ENCODE data around the gene OGA.

Gene OGA
- 403 to 661 (median 511) reads per million in 4 experiments for total RNA-seq

GRCh38 chr10:101818119-101818871 is at the start of gene OGA:
Gene OGA, minus strand, starts transcription at chr10:101818444. Its CDS starts 422 bp downstream, at chr10:101818022.
- DNase-seq = peak; percentile 100

DNA sequence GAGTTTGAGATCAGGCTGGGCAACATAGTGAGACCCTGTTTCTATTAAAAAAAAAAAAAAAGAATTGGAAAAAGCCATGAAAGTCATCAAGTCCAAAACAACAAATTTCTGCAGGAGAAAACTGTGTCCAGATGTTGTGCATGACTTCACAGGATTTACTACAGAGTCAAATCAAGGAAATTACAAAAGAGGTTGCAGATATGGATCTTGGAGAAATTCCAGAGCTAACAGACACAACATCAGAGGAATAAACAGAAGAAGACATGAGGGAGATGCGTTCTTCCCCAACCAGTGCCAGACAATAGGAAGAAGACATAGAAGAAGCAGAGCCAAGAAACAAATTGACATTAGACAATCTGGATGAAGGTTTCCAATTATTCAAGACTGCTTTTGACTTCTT is 49.7 kb upstream of the OGA start:
- DNase-seq = no peak

- no peak for DNase-seq
Measured at GRCh38 chr10:101859530-101859929, 41.3 kb upstream of the OGA start.

- DNase-seq = no peak
Measured at GRCh38 chr10:101858723-101859500, 40.7 kb upstream of the OGA start.

- DNase-seq = no peak
Measured at GRCh38 chr10:101857802-101858476, 39.7 kb upstream of the OGA start.

- DNase-seq = no peak
Measured at GRCh38 chr10:101856626-101857025, 38.4 kb upstream of the OGA start.

DNA sequence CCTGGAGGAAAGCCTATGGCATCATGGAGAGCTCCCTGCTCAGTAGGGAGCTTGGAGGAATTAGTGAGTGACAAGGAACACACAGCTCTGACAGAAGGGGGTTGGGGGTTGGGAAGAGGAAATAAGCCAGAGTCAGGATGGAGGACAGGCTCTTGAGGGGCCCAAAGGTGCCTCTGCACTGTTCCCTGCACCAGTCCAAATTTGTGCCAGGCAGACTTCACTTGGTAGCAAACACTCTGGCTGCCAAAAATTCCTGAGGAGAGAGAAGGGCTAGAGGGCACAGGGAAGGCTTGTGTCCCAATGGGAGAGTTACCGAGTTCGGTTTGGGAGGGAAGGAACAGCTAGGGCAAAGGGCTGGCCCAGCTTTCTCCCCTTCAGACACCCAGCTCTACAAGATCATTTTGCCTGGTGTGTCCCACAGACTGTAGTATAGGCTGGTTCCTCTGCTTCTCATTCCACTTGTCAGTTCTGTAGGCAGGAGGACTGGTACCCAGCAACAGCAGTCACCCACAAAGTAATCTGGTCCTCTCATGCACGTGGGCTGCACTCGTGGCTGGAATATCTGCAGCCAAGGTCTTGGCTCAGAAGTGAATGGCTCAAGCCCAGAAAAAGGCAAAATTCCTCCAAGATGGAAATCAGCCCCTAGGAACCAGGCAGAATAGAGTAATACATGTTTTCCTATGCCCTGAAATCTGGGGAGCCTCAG is 33.3 kb upstream of the OGA start:
- no peak for DNase-seq

DNA sequence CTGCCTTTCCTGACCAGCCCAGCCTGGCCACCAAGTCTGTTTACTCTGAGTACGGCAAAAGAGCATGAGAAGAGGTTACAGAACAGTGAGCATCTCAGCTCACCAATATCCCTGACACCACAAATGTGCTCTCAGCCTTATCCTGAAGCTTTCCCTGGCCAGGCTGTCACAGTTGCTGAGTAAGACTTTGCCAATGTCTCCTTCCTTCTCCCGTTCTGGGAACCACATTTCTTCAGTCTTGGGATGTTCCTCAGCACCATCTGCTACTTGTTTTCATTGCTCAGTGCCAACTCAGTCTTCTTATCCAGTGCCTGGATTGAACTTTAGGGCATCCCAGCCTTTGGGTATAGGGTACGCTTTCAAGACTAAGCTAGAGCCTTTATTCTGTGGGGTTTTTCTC is 32.5 kb upstream of the OGA start:
- no peak for DNase-seq

DNA sequence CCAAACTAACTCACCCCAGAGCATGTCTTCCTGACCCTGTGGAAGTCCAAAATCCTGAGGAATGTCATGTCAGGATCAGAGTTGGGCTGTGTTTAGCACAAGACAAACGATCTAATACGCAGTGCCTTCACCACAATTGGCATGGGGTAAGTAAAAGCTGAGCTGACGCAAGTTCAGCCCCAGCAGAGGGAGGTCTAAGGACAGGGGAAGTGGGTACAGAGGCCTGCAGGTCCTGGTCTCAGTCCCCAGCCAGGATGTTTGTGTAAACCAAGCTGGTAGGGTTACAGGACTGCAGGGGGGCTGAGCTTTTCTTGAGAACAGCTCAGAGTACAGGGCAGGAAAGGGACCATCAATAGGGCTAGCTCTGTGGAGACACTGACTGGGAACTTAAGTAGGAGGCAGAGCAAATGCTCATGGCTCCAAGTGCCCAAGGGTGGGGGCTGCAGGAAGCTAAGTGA is 30.7 kb upstream of the OGA start:
- no peak for DNase-seq

DNA sequence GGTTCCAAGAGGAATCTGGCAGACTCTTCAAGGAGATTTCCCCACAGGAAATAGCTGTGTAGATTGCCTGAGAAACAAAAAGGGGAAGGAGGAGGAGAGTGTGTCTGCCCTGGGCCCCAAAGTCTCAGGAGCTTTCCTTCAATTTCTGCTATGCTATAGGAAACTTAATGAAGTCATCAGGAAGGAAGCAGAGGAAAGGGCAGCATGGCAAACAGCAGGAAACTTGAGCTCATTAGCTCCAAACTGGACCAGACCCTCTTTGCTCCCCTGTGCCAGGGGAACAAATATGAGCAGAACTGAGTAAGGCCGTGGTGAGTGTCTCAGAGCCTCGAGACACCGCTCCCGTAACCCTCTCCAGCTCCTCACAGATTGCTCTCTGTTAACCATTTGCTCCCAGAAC is 30.2 kb upstream of the OGA start:
- DNase-seq = no peak

DNA sequence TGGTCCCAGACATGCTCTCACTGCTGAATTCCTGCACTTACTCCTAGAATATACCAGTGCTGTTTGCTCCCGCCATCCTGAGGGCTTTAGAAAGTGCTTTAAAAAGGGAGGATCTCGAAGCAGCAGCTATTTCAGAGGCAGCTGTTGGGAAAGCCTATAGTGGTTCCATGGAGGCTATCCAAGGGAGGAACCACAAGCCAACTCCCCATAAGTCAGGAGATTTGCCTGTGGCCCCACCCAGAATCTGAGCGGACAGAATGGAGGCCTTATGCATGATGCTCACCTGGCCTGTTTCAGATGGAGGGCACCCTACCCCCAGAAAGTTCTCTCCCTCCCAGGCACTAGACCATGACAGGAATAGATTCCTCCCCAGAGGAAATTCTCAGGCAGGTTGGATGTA is 27.6 kb upstream of the OGA start:
- no peak for DNase-seq

DNA sequence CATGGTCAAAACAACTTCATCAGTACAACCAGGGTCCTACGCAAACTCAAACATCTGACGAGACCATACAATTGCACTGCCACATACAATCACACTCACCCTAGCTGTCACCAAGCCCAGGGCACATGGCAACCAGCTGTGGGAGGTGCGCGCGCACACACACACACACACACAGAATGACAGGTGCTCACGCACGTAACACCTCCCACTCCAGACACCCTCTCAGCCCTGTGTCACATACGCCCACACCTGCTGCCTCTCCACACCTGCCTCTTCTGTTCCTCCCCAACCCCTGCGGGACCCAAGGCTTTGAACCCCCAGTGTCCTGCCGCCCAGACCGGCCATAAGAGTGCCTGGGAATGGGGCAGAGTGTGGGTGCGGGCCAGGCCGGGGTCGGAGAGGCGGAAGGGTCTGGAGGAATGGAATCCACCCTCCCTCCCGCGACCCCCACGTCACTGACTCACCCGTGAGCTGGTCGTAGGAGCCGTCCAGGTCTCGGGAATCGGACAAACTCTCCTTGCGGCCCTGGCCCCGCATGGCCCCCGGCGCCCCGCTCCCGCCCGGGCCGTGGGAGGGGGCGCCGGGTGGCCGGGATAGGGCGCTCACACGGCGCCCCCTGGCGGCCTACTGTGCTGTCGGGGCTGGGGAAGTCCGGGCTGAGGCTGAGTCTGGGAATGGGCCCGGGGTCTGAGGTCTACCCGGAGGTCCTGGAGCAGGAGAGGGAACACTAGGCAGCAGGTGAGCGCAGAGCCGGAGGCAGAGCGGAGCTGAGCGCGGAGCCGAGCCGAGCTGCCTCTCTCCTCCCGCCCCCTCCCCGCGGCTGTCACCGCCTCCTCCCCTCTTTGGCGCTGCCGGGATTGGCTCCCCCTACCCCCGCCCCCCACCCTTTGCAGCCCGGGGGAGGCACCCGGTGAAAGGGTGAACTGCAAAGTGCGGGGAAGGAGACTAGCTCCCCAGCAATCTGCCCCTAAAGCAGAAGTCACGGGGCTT is 25.1 kb upstream of the OGA start, which contains the start of gene KCNIP2:
TSS of gene KCNIP2 (minus strand) at position 769 of the 990 bp plus-strand sequence. CDS start at position 537, 232 bp downstream.
- peak; percentile 63 for DNase-seq

DNA sequence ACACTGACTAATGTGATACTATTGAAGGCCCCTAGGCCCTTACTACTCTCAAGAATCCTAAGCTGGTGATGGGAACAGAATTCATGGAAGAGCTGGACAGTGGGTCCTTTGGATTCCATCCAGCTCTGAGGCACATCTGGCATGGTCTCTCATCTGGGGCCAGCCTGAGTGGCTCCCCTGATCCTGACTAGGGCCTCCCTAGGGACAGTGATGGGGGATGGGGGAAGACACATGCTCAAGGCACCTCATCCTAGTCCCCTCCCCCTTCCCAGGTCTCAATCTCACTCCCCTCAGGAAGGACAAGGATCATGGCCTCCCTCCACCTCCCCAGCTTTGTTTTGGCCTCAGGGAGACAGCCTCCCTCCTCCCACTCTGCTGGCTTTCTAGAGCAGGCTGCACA is 23.6 kb upstream of the OGA start:
- DNase-seq = no peak

GRCh38 chr10:101840741-101841453 is 22.7 kb upstream of the OGA start:
- DNase-seq = peak; percentile 48

DNA sequence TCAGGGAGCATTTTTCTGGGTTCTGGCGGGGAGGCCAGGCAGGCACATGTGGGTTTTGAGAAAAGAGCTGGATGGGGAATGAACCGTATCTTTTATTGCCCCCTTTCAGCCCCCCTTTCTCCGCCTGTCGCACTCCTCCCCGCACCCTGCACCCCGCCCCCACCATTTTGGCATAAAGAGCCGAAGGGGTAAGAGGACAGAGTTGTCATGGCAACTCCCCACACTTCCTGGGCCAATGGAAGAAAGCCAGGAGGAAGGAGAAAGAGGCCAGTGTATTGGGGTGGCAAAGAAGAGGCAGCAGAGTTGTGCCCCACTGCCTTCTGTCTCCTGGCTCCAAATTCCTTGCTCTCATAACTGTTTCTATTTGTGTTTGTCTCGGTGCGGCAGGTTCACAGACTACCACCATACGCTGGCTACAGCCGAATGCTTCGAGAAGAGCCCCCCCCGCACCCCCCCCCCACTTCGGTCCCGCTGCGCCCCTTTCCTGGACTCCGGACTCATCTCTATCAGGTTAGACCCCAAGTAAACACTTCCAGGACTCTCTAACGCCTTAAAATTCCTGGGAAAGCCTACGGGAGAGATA is 21.9 kb upstream of the OGA start:
- no peak for DNase-seq

DNA sequence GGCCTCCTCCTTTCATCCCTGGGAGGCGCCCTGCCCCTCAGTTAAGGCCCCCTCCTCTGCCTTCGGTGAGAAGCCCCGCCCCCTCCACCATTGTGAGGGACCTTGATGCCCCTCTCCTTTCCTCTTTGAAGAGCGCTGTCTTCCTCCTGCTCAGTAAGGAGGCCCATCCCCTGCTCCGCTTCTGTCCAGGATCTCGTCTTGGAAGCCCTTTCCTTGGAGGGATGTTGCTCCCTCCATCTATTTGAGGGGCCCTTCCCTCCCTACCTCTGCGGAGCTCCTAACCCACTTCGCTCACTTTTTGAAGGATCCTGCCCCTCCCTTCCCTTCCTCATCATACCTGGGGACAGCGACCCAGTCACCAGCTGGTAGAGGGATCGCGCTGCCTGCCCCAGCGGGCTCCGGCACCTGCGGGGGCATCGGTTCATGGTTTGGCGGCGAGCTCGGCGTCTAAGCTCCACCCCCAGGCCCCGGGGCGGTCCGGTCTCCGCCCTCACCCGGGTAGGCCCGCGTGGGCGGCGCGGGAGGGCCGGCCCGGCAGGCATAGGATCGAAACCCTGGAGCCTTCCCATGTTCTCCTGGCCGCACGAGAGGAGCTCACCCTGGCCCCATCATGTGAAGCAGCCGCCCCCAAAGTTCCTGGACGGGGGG is 21.3 kb upstream of the OGA start:
- peak; percentile 45 for DNase-seq

DNA sequence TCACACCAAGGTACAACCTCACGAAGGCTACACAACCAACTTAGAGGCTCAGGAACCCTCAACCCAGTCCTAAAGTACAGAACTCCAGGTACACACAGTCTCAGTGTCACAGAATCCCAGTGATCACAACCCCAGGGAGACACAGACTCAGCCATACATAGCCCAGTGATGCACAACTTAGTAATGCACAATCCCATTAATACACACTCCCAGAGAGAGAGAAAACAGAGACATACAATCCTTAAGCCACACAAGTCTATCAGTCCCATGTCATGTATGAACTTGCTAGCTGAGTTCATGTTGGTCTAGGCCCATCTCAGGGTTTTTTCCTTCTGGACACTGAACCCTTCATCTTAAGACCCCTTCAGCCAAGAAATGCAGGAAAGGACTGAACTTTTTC is 20.8 kb upstream of the OGA start:
- DNase-seq = no peak

DNA sequence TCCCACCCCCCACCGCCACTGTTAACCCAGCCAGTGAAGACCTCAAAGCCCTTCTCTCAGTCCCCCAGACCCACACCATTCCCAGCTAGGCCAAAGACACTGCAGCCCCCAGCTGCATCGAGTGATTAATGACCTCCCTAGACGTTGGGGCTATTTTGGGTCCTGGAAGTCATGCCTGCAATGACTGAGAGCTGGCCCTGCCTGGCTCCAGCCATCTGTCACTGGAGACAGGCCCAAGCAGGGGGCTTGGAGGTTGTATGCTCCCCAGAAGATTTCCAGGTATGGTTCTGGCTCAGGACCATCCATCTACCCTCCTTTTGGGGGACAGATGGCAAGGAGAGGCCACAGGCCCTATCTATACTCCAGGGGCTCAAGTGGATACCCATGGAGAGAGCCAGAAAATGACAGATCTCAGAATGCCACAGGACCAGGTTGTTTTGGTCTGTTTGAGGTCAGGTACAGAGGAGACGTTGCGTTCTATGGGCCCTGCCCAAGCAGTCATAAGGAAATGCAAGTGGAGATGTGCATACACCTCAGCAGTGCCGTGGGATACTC is 20.2 kb upstream of the OGA start:
- no peak for DNase-seq

GRCh38 chr10:101837748-101838147 is 19.5 kb upstream of the OGA start:
- DNase-seq = no peak

DNA sequence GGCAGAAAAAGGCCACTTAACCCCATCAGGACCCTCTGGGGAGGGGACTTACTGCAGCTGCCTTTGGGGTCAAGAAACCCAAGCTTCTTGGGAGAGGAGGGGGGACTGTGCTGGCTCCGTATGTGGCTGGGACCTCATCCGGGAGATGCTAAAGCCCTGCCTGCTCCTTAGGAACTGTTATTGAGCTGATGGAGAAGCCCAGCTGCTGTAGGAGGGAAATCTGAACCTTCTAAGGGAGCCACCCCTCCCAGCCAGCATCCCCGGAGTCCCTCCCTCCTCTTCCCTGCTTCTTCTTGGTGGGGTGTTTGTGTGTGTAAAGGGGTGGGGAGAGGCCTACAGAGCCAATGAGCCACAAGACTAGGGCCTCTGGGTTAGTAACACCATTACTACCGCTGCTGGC is 17.1 kb upstream of the OGA start:
- no peak for DNase-seq
